Lung (tissue), 12 donors: ENCODE measurements around the gene ANKS1B. TPM values are rescaled to one million over a fixed set of nuclear protein-coding genes. Genes with fewer than 3 reads are reported as not detected.

Source experiments
- ATAC-seq: fragments of 200-7000 bp; cut with Tn5 transposase; one replicate; pipeline ENCODE4 v1.9.1; 2020; ENCODE audit warnings: moderate number of reproducible peaks; ENCODE audit not compliant: insufficient read depth, low FRiP score
- DNase-seq, 3 donors: peaks; one replicate each; pipeline ENCODE4 v3.0.0-alpha.2; 2013 to 2017
- H3K27ac ChIP-seq, 2 donors: one replicate each; pipeline ENCODE4 v1.5.1; 2013; ENCODE audit warnings: mild to moderate bottlenecking in 2 of 2, moderate library complexity in 2 of 2, control low read depth in 1 of 2, inconsistent platforms in 1 of 2, low read depth in 1 of 2, low read length in 1 of 2
- H3K27me3 ChIP-seq, 3 donors: one replicate each; pipeline ENCODE4 v1.5.1; 2013; ENCODE audit warnings: low read length in 2 of 3; ENCODE audit not compliant: control insufficient read depth in 3 of 3, insufficient read depth in 3 of 3
- H3K36me3 ChIP-seq, 4 donors: one replicate each; pipeline ENCODE4 v1.5.1; 2013; ENCODE audit warnings: low read length in 4 of 4, mild to moderate bottlenecking in 1 of 4, moderate library complexity in 1 of 4; ENCODE audit not compliant: control insufficient read depth in 4 of 4, insufficient read depth in 4 of 4
- H3K4me1 ChIP-seq, 5 donors: one replicate each; pipeline ENCODE4 v1.5.1; 2013; ENCODE audit warnings: low read length in 5 of 5, mild to moderate bottlenecking in 2 of 5, moderate library complexity in 1 of 5; ENCODE audit not compliant: control insufficient read depth in 5 of 5, insufficient read depth in 5 of 5
- H3K4me3 ChIP-seq: one replicate; pipeline ENCODE4 v1.5.1; 2013; ENCODE audit warnings: mild to moderate bottlenecking, control low read depth, moderate library complexity
- H3K9ac ChIP-seq, 2 donors: one replicate each; pipeline ENCODE4 v1.5.1; 2013; ENCODE audit warnings: low read length in 2 of 2, control low read depth in 1 of 2; ENCODE audit not compliant: insufficient read depth in 1 of 2
- H3K9me3 ChIP-seq, 4 donors: one replicate each; pipeline ENCODE4 v1.5.1; 2013; ENCODE audit warnings: low read length in 3 of 4, mild to moderate bottlenecking in 1 of 4, moderate library complexity in 1 of 4; ENCODE audit not compliant: control insufficient read depth in 4 of 4, insufficient read depth in 3 of 4
- CTCF ChIP-seq: IDR thresholded peaks from 2 replicates; pipeline ENCODE4 v1.5.1; 2012; ENCODE audit warnings: mild to moderate bottlenecking; ENCODE audit errors: control extremely low read depth, extremely low read depth
- WGBS, 2 donors: extraction: QIAGEN DNeasy Blood & Tissue Kit; methylation state at CpG; one replicate each; pipeline ENCODE4 v1.1.7; 2013; 5-methylcytosine and 5-hydroxymethylcytosine counted together
- polyA plus RNA-seq, 2 donors: library from polyadenylated mRNA; stranded (reverse); fragments of 200-250 nt; gene quantifications; one replicate each; pipeline ENCODE4 v1.2.1, GENCODE V29; 2013
- total RNA-seq, 2 donors: library from RNA; depleted of rRNA in 1 of 2; stranded (reverse); fragments of >200 nt in 1 of 2; gene quantifications; one replicate each; pipeline ENCODE4 v1.2.1, GENCODE V29; 2014 to 2021
- donor health status: control.
- donor health status: control.
- donor health status: Bipolar disorder and iron deficiency.
- donor health status: healthy.
- donor health status: DM: yes; HTN: yes; CAD: no.

The ANKS1B gene
- total and polyA plus RNA-seq, 4 donors: 0.32 to 10.3 (median 3.7) TPM

GRCh38 chr12:98922871-98923270, 1061.9 kb downstream of the ANKS1B start:
- H3K4me3 ChIP-seq: no peak overlapping the region
- H3K27ac ChIP-seq: no peak overlapping the region
- ATAC-seq (no peak), DNase-seq (no peak)
- TF ChIP-seq CTCF: no peak
- peaks cover 0 to 4% (median 2%) of the 10 kb centered on the region in 4 donors for H3K9me3 ChIP-seq
- no peak overlapping the region for H3K9ac ChIP-seq
- H3K27me3 ChIP-seq: no peaks in the 10 kb centered on the region
- no peaks in the 10 kb centered on the region for H3K36me3 ChIP-seq
- peaks cover 0 to 2% (median 0%) of the 10 kb centered on the region in 5 donors for H3K4me1 ChIP-seq

- 76 to 84% methylated on average over 7 of the region's 7 CpGs for WGBS, 2 donors
- H3K36me3 ChIP-seq: no peaks in the 10 kb centered on the region
Measured at GRCh38 chr12:98918176-98918863, 1066.4 kb downstream of the ANKS1B start.

GRCh38 chr12:98916106-98916505, 1068.6 kb downstream of the ANKS1B start:
- H3K27me3 ChIP-seq: peaks cover 0 to 3% (median 0%) of the 10 kb centered on the region in 3 donors
- DNase-seq (no peak), ATAC-seq (no peak)
- TF ChIP-seq CTCF: no peak
- H3K4me1 ChIP-seq: no peaks in the 10 kb centered on the region
- no peak overlapping the region for H3K4me3 ChIP-seq
- 75 to 76% methylated on average over 5 of the region's 5 CpGs for WGBS, 2 donors
- no peak overlapping the region for H3K27ac ChIP-seq
- no peak overlapping the region for H3K9ac ChIP-seq
- peaks cover 0 to 3% (median 0%) of the 10 kb centered on the region in 4 donors for H3K9me3 ChIP-seq
- H3K36me3 ChIP-seq: no peaks in the 10 kb centered on the region

More at GRCh38 chr12:98918176-98918863, 1066.4 kb downstream of the ANKS1B start:
- no peak for TF ChIP-seq CTCF
- H3K9me3 ChIP-seq: peaks cover 0 to 3% (median 0%) of the 10 kb centered on the region in 4 donors
- DNase-seq: no peak
- peaks cover 0 to 3% (median 0%) of the 10 kb centered on the region in 3 donors for H3K27me3 ChIP-seq
- H3K9ac ChIP-seq: no peak overlapping the region
- ATAC-seq: no peak
- H3K4me3 ChIP-seq: no peak overlapping the region
- H3K27ac ChIP-seq: no peak overlapping the region
- H3K4me1 ChIP-seq: no peaks in the 10 kb centered on the region
